ENCODE measurements around the gene AMACR. TPM values are rescaled to one million over a fixed set of nuclear protein-coding genes. Genes with fewer than 3 reads are reported as not detected.
"Not testable (repeated sequence)": the region's sequence is repeated elsewhere in the genome, so short reads cannot be mapped to it uniquely, and the experiment has no call there.

Gene AMACR
- total RNA-seq, 1 donor from 2014 or later, result 10.3 TPM

DNA sequence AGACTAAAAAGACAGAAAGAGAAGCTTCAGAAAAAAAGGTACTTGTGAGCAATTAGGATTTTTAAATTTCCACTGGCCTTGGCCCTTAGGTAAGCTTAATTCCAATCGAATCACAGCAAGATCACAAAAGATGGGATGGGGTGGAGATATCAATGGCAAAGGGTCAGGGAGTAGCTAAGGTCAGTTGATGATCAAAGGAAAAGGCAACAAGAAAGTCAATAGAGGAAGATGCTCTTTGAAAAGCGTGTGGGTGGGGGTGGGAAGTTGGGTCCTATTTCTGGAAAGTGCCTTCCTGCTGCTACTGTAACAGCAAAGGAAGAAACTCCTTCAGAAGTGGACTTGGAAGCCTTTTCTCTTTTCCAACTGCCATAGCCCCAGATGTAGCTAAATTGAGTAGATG, 27.9 kb upstream of the AMACR start:
- no peak for DNase-seq

DNA sequence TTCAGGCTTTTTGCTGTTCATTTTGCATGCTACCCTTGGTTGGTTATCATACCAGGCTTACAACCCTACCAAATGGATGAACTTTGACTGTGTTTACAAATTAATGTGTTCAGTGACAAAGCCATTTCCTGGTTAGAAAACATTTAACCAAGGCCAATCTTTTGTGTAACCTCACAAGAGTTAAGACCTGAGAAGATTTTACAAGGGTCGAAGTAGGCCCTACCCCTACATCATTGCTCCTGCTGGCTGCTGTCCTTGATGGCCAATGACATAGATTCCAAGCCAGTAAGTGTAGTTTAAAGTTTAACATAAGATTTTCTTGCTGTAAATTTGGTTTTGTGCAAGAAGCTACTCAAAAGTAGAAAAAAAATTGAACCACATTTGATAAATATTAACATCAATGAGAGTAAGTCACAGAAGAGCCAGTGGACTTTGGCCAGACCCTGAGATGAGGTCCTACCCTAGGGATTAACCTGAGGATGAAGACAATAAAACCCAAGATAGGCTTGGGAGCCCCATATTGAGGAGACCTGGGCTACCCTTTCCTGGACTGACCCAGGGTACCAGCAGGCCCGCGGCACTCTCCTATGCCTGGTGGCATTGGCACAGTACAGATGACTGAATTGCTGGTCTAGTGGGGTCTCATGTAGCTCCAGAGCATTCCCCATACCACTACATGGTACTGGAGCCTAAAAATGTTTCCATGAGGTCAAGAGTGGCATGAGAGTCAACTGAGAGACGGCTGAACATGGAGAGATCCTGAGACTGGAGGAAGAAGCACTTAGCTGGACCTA, 26.9 kb upstream of the AMACR start:
- no peak for DNase-seq

DNA sequence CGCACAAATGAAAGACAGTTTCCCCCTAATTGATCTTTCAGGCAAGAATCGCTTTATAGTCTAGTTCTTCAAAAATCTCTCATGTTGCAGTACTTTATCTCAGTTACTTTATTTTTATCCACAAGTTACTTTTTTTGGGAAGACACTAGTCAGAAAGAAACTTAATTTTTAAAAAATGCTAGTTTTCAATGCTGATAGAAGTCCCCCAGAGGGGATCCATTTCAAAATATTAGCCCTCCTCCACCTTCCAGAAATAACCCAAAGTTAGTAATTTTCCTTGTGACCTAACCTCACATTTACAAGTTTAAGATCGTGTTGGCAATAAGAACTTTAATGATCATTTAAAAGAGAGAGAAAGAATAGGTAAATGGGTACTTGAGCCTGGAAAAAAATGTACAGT, 24.1 kb upstream of the AMACR start:
- DNase-seq, result no peak

DNA sequence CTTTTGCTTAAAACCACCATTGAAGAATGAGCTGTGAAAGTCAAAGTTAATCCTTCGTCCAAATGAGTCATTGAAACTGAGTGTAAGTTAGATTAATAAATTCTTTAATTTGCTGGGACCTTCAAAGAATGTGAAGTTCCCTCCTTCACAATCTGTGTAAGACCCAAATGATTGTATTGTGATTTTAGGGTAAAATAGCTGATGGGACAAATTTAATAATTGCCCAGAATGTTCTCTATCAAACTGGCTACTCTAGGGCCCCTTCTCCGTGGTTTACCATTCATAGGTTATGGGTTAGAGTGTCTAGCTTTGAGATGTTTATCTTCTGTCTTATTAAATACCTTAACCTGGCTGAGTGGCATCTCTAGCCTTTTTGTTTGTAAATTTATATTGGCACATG, 23.3 kb upstream of the AMACR start:
- no peak for DNase-seq

DNA sequence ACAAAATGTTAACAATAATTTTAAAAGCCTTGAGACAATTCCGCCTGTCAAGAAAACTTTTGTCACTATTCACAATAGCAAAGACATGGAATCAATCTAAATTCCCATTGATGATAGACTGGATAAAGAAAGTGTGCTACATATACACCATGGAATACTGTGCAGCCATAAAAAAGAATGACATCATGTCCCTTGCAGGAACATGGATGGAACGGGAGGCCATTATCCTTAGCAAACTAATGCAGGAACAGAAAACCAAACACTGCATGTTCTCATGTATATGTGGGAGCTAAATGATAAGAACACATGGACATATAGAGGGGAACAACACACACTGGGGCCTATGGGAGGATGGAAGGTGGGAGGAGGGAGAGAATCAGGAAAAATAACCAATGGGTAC, 22.7 kb upstream of the AMACR start:
- not testable (repeated sequence) for DNase-seq

DNA sequence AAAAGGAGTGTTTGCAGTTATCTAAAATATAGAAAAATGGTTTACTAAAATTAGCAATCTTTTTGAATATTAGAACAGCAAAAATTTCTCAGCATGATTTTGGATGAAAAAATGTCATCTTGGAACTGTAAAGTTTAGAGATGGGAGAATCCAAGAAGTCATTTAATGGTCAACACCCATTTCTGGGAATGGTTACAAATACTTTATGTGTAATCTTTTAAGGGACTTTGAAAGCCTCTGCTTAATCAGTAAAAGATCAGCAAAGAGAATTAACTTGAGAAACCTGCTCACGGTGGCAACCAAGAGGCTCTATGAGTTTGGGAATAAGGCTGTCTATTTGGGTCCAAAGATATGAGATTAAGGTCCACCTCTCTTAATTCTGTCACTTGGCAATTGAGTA, 22.2 kb upstream of the AMACR start:
- no peak for DNase-seq

DNA sequence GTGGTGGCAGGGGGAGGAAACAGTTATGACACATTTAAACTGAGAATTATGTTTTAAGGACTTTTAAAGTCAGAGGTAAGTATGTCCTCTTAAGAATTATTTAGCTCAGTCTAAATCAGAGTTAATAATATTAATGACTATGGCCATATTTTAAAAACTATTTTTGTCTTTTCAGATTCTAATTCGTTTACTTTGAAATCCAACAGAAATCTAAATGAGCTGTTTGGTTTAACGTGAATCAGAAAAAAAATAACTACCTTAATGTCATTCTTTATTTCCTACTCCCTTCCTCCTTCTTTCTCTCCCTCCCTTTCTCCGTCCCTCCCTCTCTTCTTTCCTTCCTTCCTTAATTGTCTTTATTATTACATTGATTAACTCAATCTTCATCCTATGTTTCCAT, 20.5 kb upstream of the AMACR start:
- DNase-seq, result no peak

DNA sequence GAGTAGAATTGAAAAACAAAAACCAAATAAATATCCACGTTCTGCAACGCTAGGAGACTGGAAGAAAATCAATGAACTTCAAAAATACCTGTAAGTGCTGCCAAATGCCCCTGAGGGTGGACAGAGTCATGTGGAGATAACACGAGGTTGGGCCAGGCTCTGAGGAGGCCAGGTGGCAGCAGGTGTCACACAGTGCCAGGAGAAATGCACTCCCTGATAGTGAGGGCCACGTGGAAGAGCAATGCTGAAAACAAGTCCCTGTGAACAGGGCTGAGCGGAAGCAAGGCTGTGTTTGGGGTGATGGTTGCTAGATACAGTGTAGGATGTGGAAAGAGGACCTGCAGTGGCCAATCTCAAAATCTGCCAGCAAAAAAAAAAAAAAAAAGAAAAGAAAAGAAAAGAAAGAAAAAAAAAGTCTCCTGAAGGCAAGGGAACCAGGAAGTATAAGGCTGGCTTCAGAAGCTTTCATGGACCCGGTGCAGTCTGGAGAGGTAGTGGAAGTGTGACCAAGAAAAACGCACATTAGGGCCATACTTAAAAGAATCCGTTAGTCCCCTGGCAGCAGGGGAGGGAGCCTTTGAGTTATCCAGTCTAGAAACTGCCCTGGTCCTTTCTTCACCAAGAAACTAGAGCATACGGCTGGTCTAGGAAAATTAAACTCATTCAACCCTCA, 18.4 kb upstream of the AMACR start:
- no peak for DNase-seq

DNA sequence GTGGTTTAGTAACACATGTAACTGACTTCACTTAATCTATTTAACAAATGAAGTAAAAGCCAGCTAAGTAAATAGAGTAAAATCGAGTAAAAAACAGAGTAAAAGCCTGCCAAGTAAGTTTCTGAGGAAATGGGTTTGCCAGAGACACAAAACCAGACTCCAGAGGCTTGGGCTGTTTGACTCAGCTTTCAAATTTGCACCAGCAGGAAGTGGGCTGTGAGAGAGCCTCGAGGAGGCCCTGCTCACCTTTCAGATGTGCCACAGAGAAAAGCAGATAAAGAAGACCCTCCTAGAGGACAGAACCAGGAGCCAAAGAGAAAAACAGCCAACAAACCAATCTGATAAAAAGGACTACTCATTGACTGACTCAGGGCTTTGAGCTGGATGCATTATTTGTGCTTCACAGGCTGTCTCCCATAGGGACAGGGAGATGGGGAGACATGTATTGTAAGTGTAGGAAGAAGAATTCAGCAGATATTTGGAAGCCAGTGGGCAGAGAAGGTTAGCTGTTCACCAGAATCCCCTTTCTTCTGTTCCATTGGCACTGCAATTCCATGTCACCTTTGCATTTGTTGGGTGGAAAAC, 14.4 kb upstream of the AMACR start:
- DNase-seq, result no peak

DNA sequence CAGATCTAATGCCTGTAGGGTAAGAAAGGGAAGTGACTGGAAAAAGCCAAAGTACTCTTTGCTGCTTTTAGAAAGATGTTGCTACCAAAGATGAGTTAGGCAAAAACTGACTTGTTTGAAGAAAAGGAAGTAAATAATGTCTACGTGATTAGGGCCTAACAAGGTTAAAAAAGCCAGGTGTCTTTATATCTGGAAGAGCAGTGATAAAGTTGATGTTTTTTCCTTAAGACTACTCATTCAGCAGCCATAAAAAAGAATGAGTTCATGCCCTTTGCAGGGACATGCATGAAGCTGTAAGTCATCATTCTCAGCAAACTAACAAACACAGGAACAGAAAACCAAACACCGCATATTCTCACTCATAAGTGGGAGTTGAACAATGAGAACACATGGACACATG, 13.5 kb upstream of the AMACR start:
- no peak for DNase-seq

DNA sequence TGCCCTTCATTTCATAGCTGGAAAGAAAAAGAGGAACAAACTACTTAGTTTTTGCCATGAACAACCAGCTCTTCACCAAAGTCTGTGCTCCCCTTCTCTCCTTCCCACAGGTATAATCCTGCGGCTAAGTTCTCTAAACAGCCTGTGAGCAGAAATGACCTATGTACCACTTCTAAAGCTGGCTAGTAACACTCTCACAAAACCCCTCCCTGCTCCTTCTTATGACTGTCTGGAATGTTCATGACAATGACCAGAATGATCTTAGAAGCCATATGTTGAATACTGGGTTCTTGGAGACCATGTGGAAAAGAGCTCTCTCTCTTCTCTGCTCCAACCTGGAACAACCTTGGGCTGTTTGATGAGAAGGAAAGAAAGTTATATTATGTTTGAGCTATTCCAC, 12.9 kb upstream of the AMACR start:
- DNase-seq, result no peak

DNA sequence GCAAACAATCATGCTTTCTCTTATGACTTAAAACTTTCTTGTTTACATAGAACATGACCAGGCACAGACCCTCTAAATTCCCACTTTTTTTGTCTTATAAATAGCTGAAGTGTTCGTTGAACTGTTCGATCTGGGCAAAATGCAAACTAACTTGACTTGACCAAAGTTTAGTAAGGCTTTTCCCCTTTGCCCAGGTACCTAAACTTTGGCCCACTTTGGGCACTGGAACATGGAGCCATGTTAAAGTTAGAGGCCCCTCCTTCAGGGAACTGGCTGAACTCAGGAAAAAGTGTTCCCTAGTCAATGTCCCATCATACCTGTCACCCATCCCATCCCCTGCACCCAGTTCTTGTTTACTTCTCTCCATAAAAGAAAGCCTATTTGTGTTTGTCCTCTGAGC, 9.4 kb upstream of the AMACR start:
- DNase-seq, result no peak

DNA sequence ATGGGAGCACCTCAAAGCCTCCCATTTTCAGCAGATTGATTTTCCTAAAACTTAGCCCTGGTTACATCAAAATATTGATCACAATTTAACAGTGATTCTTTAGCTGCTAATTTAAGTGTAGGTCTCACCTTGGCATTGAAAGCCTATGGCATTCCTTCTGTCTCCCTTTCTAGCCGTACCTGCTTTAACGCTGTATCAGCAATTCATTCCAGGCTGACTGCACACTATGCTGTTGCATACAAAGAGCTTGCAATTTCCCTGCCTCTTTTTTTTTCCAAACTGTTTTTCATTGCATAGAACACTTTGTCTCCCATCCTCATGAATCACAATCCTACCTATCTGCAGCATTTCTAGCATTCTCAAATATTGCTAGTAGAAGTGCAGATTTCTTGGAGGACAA, 8.9 kb upstream of the AMACR start:
- no peak for DNase-seq

DNA sequence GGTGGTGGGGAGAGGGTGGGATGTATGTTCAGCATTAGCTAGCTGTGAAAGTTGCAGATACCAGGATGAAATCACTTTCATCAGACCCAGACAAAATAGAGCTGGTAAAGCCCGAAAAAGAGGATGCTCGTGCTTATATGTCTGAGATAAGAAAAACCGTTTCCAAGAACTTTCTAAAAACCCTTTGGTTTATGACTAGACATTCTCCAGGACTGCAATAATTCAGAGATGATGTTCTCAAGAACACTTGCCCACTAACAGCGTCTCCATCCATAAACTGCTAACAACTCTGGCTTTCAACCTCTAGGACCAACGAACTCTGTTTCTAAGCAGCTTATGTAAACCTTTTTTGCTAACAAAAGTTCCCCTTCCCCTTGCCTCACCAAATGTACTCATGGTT, 8.4 kb upstream of the AMACR start:
- no peak for DNase-seq

DNA sequence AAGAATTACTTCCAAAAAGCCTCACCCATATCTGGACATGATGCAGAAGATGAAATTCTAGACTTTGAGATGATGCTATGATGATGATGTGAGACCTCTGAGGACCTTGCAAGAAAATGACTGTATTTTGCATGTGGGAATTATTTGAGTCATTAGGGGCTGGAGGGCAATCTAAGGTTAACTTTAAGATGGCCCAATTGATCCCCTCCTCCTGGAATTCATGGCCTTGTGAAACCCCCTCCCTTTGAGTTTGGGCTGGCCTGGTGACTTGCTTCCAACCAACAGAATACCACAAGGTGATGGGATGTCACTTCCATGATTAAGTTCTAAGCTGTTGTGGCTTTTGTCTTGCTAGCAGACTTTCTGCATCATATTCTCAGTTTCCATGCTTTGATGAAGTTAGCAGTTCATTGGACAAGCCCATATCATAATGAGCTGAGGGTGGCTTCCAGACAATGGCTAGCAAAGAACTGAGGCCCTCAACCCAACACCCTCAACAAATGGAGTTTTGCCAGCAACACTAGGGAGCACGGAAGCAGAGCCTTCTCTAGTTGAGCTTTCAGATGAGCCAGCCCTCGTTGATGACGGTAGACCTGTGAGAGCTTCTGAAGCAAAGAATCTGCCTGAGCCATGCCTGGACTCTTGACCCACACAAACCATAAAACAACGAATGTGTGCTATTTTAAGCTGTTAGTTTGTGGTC, 7.4 kb upstream of the AMACR start:
- no peak for DNase-seq

DNA sequence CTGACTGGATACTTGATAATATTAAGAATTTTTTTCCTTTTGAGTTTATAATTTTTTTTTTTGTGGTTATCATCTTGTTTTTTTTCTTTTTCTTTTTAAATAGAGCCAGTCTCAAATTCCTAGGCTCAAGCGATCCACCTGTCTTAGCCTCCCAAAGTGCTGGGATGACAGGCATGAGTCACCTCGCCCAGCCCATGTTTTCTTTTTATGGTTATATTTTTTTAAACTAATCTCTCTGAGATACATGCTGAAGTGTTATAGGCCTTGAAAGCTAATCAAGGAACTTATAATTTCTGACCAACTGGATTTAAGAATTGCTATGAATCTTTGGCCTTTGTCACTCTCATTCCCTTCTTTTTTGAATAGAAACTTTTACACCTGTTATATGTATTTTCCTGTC, 6.8 kb upstream of the AMACR start:
- no peak for DNase-seq

DNA sequence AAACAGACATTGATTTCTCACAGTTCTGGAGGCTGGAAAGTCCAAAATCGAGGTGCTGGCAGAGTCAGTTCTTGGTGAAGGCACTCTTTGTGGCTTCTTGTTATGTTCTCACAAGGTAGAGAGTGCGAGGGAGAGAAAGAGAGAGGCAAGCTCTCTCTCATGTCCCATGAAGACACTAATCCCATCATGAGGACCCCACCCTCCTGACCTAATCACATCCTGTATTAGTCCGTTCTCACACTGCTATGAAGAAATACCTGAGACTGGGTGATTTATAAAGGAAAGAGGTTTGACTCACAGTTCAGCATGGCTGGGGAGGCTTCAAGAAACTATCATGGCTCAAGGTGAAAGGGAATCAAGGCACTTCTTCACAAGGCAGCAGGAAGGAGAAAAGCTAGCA, 5.7 kb upstream of the AMACR start:
- no peak for DNase-seq

DNA sequence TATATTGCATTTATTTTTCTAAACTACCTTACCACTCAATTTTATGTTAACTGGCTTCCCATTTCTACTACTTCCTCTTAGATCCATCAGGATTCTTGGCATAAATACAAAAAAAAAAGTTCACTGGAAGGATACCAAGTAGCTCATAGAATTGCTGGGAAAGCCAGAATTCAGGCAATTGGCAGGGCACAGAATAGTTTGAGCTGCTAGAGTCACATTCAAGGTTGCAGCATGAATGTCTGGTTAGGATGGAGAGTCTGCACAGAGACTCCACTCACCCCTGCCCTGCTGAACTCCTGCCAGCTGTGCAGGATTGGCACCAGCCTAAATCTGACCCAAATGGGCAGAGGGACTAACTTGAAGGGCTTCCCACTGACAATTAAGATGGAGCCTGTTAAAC, 4.9 kb upstream of the AMACR start:
- peak; percentile 77 for DNase-seq

DNA sequence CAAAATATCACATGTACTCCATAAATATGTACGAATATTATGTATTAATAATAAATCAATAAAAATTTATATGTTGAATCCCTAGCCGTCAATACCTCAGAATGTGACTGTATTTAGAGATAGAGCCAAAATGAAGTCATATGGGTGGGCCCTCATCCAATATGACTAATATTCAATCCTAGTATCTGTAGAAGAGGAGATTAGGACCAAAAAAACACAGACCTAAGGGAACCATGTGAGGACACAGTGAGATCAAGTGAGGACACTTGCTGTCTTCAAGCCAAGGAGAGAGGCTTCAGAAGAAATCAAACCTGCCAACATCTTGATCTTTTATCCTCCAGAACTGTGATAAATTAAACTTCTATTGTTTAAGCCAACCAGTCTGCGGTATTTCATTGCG, 3.7 kb upstream of the AMACR start:
- no peak for DNase-seq

DNA sequence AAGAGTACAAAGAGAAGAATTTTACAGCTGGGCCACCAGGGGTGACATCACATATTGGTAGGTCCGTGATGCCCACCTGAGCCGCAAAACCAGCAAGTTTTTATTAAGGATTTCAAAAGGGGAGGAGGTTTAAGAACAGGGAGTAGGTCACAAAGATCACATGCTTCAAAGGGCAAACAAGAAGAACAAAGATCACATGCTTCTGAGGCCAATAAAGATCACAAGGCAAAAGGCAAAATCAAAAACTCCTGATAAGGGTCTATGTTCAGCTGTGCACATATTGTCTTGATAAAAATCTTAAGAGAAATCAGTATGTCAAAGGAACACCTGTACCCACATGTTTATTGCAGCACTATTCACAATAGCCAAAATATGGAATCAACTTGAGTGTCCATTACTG, 2.3 kb upstream of the AMACR start:
- not testable (repeated sequence) for DNase-seq

DNA sequence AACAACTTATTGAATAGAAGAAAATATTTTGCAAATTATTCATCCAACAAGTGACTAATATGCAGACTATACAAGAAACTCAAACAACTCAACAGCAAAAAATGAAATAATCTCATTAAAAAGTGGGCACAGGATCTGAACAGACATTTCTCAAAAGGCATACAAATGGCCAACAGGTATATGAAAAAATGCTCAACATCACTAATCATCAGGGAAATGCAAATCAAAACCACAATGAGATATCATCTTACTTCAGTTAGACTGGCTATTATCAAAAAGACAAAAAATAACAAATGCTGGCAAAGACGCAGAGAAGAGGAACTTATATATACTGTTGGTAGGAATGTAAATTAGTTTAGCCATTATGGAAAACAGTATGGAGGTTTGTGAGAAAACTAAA, 1.8 kb upstream of the AMACR start:
- DNase-seq, result no peak

DNA sequence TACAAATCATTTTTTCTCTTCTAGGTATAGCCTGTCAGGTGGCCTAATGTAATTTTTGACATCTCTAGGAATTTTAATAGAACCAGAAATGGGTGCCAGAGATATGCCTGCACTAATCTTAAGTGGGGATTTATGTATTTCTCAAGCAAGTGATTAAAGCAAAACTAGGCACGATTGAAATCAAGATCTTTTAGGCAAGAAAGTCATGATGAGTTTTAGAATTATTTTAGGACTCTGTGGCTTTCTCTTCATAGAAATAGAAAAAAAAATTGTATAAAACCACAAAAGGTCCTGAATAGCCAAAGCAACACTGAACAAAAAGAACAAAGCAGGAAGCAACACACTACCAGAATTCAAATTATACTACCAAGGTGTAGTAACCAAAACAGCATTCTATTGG, 952 bp upstream of the AMACR start:
- no peak for DNase-seq

DNA sequence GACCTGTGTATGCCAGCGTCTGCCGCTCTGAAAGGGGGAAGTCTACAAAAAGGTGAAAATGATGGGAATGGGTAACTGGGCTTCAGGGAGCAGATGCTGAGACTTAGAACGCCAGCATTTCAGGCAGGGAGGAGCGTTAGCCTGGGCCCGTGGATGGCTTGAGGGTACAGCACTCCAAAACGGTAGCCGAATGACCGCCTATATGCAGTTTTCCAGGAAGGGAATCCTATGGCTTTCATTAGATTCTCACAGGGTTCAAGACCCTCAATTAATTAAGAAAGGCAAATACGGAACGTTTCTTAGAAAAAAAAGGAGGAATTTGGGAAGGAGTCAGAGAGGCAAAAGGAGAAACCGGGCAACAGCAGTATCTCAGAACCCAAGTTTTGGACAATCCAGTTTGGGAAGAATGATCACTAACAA, 639 bp downstream of the AMACR start:
- DNase-seq, result peak; percentile 58
